ENCODE measurements around the gene CCPG1.

DNA sequence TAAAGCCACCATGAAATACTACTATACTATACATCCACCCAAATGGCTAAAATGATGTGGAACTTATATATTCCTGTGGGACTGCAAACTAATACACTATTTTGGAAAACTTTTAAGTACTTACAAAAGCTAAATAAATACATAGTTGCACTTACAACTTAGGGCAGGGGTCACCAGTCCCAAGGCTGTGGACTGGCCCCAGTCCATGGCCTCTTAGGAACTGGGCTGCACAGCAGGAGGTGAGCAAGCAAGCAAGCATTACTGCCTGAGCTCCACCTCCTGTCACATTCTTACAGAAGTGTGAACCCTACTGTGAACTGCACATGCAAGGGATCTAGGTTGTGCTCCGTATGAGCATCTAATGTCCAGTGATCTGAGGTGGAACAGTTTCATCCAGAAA is 71.0 kb downstream of the CCPG1 start:
- TF ChIP-seq, protein P1, sequence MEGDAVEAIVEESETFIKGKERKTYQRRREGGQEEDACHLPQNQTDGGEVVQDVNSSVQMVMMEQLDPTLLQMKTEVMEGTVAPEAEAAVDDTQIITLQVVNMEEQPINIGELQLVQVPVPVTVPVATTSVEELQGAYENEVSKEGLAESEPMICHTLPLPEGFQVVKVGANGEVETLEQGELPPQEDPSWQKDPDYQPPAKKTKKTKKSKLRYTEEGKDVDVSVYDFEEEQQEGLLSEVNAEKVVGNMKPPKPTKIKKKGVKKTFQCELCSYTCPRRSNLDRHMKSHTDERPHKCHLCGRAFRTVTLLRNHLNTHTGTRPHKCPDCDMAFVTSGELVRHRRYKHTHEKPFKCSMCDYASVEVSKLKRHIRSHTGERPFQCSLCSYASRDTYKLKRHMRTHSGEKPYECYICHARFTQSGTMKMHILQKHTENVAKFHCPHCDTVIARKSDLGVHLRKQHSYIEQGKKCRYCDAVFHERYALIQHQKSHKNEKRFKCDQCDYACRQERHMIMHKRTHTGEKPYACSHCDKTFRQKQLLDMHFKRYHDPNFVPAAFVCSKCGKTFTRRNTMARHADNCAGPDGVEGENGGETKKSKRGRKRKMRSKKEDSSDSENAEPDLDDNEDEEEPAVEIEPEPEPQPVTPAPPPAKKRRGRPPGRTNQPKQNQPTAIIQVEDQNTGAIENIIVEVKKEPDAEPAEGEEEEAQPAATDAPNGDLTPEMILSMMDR (conservative IDR thresholded peaks at IDR 0.05 in 1 of 2, IDR thresholded peaks at IDR 0.05 in 1 of 2; ENCODE audit: extremely low read depth in 1 of 2, insufficient read depth in 1 of 2, low read depth in 1 of 2, low read length in 2 of 2): no peak
- no peak for TF ChIP-seq EZH2 (IDR thresholded peaks at IDR 0.05; ENCODE audit: borderline replicate concordance, low read length)

All from mammary epithelial cell (primary cell).